Measurements from ENCODE around the gene MTF1.

- TF ChIP-seq REST (IDR thresholded peaks at IDR 0.05; ENCODE audit: low read depth) (no peak), EP300 (IDR thresholded peaks at IDR 0.05; ENCODE audit: borderline replicate concordance) (no peak), RAD21 (IDR thresholded peaks at IDR 0.05; ENCODE audit: low read depth) (peak; percentile 60), TAF1 (IDR thresholded peaks at IDR 0.05; ENCODE audit: low read depth) (no peak), CEBPB (IDR thresholded peaks at IDR 0.05) (no peak)
These were observed 31.1 kb upstream of the MTF1 start for GRCh38 chr1:37890378-37891014.
